ENCODE results near the gene COL4A2.
"Not testable (repeated sequence)": the region's sequence is repeated elsewhere in the genome, so short reads cannot be mapped to it uniquely, and the experiment has no call there.

Gene COL4A2

GRCh38 chr13:110483386-110483968, 176.4 kb downstream of the COL4A2 start:
- no peak for DNase-seq

GRCh38 chr13:110484290-110485048, 177.4 kb downstream of the COL4A2 start:
- DNase-seq: no peak

DNA sequence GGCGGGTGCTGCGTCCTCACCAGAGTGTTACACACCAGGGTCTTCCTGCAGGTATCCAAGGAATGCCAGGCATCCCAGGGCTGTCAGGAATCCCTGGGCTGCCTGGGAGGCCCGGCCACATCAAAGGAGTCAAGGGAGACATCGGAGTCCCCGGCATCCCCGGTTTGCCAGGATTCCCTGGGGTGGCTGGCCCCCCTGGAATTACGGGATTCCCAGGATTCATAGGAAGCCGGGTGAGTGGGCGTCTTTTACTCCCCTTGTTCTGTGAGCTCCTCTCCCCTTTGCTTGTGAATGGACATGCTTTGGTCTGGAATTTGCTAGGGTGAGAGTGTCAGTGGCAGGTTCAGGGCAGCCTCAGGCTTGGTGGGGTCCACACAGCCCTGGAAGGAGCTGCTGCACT, 178.5 kb downstream of the COL4A2 start:
- DNase-seq: no peak

GRCh38 chr13:110486061-110486715, 179.1 kb downstream of the COL4A2 start:
- DNase-seq: no peak

DNA sequence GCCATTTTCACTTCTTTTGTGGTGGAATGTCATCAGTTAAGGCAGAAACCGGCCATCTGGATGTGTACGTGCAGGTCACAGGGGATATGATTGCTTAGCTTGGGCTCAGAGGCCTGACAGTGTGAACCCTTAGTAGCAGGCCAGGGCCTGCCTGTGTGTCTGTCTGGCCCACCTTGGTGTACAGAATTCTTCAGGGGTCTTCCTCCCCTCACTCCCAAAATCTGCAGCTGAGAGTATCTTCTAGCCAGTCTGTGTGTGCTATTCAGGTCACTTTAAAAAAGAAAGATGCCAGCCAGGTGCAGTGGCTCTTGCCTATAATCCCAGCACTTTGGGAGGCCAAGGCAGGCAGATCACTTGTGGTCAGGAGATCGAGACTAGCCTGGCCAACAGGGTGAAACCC, 179.8 kb downstream of the COL4A2 start:
- not testable (repeated sequence) for DNase-seq

GRCh38 chr13:110490009-110490770, 183.1 kb downstream of the COL4A2 start:
- no peak for DNase-seq

DNA sequence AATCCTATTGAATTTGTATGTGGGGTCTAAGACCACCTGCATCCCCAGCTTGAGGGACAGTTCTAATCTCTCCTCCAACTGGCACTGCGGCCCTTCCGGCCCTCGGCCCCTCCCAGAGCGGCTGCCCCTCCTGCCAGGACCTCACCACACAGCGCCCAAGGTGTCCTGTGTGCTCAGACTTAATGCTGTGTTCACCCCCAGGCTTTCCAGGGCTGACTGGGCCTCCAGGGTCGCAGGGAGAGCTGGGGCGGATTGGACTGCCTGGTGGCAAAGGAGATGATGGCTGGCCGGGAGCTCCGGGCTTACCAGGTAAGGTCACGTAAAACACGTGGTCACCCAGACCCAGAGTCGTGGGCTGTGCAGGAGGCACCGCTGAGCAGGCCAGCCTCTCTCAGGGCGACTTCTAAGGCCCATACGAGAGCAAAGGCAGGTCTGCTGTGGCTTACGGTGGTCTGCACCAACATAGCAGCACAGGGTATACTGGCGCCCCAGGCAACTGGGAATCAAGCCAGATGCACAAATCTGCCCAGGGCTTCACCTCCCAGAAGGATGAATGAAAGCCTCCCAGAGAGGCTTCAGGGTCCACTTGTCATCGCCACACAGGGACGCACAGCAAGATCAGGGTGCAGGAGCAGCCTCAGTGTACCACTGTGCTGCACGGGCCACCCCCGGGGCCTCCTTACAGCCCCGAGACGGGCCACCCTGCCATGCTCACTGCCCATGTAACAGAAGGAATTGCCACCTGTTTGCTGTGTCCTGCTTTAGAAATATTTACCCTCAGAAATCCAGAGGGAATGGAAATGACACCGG, 185.0 kb downstream of the COL4A2 start:
- no peak for DNase-seq

DNA sequence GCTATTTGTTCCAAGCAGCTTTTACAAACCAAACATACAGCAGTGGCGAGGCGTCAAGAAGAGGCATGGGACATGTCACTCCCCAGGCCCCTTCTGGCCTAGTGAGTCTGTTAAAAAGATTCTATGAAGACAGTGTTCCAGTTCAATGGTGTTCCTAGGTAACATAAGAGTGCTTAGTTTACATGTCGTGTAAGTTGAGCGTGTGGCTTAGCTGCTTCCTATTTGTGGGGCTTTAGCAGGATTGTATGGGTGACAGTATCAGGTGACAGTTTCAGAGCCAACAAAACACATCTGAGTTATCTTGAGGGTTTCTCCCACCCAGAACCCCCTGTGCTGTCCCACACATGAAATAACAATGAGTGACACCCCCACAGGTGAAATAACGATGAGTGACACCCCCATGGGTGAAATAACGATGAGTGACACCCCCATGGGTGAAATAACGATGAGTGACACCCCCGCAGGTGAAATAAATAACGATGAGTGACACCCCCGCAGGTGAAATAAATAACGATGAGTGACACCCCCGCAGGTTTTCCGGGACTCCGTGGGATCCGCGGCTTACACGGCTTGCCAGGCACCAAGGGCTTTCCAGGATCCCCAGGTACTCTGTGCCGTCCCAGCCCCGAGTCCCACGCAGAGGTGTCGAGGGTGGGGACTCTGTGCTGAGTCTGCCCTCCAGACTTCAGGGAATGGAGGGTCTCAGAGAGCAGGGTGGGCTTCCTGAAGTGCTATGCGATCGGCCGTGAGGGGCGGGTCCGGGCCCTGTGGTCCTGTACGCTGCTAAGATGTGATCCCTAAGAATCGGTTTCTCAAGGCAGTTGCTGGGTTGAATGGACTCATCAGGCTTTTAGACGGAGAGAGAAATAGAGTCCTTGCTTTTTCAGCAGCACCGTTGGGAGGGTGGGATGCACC, 185.9 kb downstream of the COL4A2 start:
- no peak for DNase-seq

DNA sequence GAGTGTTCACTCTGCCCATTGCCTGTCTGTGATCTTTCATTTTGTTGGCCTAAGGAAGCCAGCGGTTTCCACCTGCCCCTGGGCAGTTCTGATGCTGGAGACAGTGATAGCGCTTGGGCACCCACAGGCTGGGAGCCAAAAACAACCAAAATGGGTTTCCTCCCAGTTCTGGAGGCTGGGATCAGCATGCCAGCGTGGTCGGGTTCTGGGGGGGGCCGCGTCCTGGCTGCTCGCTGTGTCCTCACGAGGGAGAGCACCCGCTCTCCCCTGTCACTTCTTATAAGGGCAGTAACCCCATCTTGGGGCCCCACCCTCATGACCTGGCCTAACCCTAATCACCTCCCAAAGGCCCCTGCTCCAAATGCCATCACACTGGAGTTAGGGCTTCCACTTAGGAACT, 186.5 kb downstream of the COL4A2 start:
- DNase-seq: no peak

DNA sequence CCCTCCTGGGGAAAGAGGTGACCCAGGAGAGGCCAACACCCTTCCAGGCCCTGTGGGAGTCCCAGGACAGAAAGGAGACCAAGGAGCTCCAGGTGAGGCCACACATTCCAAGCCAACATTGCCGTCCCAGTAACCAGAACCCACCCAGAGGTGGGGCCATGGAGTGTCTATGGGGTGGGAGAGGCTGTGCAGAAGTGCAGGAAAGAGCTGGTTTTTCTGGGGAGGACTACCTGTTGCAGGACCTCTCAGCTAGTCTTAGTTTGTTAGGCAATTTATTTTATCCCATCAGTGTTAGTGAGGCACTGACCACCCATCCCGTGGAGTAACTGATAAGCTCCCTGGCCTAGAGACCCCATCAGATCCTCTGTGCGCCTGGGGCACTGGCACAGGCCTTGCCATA, 188.3 kb downstream of the COL4A2 start:
- DNase-seq: no peak

GRCh38 chr13:110495881-110496280, 188.8 kb downstream of the COL4A2 start:
- no peak for DNase-seq

DNA sequence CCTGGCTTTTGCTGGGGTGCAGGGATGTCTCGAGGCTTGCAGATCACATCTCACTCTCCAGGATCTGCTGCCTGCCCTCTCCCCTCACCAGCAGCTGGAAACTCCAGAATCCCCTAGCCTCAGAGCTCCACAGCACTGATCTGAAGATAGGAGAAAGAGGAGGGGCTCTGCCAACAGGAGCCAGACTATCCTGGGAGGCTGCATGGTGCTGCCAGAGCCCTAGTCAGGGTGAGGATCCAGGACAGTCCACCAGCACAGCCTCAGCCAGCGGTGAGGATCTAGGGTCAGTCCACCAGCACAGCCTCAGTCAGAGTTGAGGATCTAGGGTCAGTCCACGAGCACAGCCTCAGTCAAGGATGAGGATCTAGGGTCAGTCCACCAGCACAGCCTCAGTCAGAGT, 189.2 kb downstream of the COL4A2 start:
- DNase-seq: no peak

DNA sequence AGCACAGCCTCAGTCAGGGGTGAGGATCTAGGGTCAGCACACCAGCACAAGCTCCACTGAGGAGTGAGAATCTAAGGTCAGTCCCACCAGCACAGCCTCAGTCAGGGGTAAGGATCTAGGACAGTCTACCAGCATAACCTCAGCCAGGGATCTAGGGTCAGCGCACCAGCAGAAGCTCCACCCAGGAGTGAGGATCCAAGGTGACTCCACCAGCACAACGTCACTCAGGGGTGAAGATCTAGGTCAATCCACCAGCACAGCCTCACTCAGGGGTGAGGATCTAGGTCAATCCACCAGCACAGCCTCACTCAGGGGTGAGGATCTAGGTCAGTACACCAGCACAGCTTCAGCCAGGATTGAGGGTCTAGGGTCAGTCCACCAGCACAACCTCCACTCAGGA, 189.9 kb downstream of the COL4A2 start:
- DNase-seq: no peak

GRCh38 chr13:110497896-110498295, 190.8 kb downstream of the COL4A2 start:
- not testable (repeated sequence) for DNase-seq

DNA sequence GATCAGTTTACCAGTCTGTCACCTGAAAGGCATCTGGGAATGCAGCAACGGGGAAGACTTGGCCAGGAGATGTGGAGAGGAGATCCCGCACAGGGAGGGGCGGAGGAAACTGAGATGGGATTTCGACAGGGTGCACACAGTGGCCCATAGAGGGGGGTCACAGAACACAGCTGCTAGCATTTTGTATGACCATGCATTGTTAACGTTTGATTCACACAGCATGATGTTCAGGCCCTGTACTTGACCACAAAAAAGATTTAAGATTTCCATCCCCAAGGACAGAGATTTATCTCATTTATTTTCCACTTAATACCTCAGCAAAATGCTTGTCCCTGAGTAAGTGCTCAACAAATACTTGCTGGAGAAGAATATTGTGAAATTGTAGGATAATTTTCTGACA, 191.2 kb downstream of the COL4A2 start:
- no peak for DNase-seq

DNA sequence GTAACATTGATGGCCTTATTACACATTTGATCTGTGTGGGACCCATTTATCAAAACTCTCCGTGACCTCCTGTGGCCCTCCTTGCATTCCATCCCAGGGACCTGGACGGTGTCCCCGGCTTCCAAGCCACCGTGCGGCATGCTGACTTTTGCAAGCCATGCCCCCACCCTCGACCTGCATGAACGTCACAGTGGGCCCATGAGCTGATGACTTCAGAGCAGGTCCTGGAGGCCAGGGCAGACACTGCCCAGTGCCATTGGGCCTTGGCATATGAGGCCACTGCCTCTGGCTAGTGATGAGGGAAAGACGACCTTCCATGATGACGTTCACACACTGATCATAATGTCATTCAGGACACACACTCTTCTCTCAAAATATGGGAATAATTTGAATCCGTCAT, 191.7 kb downstream of the COL4A2 start:
- no peak for DNase-seq

DNA sequence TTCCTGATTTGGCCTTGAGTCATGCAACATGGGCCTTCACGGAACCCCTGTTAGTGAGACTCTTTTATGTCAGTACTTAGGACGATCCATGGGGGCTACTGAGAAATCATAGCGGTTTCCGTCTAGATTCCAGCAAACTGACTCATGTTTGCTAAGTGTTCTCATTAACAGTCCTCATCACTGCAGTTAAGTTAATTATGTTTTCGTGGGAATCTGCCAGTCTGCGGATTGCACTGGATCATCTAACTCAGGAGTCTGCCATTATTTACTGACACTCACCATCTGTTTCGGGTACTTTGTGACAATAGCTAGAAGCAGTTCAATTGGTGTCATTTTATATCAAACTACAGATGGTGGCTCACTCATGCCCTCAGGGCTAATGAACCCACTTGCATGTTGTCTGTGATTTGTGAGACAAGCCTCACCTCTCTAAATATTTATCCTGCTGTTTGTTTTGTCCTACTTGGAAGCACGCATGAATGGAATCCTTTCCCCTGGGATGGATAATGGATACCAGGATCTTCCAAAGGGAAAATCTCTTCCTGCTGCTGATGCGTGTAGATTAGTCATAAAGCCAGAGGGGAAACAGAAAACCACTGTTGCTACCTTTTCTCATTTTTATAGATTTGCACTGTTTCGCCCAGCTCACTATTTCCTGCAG, 192.7 kb downstream of the COL4A2 start:
- no peak for DNase-seq

GRCh38 chr13:110500341-110500740, 193.3 kb downstream of the COL4A2 start:
- DNase-seq: no peak

DNA sequence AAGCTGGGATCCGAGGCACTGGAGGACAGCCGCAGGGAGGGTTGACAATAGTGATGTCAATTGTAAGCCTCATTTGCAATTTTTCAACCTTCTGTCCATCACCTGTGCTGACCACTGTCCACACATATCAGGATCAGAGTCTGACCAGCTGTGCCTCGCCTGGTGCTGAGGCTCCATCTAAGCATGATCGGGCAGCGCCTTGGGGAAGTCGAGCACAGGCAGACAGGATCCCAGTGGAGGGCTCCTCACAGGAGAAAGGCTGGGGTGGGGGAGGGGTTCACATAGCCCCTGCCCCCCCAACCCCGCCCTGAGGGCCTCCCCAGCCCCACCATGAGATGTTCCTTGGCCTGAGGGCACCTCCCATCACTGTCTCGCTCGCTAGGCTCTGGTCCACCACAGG, 194.1 kb downstream of the COL4A2 start:
- no peak for DNase-seq

GRCh38 chr13:110503037-110503901, 196.2 kb downstream of the COL4A2 start:
- no peak for DNase-seq

All from KG1 (cell line).